ENCODE data around the gene TBX20. TPM values are rescaled to one million over a fixed set of nuclear protein-coding genes. Genes with fewer than 3 reads are reported as not detected.

Gene TBX20
- total RNA-seq = not detected

GRCh38 chr7:35253710-35254495 lies at the start of gene TBX20:
Gene TBX20, minus strand, starts transcription at chr7:35254100. Its CDS starts 480 bp downstream, at chr7:35253620.

Other genes with a start within 250 kb of the TBX20 start
- gene DPY19L1, start 216.6 kb downstream of the TBX20 start, total RNA-seq = 19.7 TPM